K562 (cell line): Measurements from ENCODE around the gene PIK3CA. TPM values are rescaled to one million over a fixed set of nuclear protein-coding genes. Genes with fewer than 3 reads are reported as not detected.

Source experiments
- GATAD2B ChIP-seq: fragments of 450-650 bp; IDR thresholded peaks from 2 replicates; pipeline ENCODE4 v1.6.1; 2017; ENCODE audit warnings: mild to moderate bottlenecking, borderline replicate concordance
- NFIX ChIP-seq: fragments of 250-450 bp; sonication (Bioruptor Pico); IDR thresholded peaks from 2 replicates; pipeline ENCODE4 v1.4.0; 2020; ENCODE audit warnings: low read depth, mild to moderate bottlenecking, moderate library complexity
- TRIM24 ChIP-seq, 2 experiments: fragments of 450-650 bp; IDR thresholded peaks; 2 replicates each; pipeline ENCODE4 v1.6.1; 2016
- YY1 ChIP-seq, 3 experiments: IDR thresholded peaks; 2 replicates each; pipeline ENCODE4 v1.6.1; 2011; ENCODE audit warnings: low read length in 2 of 3, mild to moderate bottlenecking in 2 of 3, moderate library complexity in 2 of 3, borderline replicate concordance in 1 of 3, control low read depth in 1 of 3, low read depth in 1 of 3; ENCODE audit not compliant: insufficient read depth in 3 of 3, insufficient replicate concordance in 2 of 3, control insufficient read depth in 1 of 3, insufficient read length in 1 of 3; ENCODE audit errors: extremely low read depth in 1 of 3
- ZNF175 ChIP-seq: fragments of 200-800 bp; sonication (Bioruptor generic); IDR thresholded peaks from 2 replicates; pipeline ENCODE4 v1.6.1; 2016; ENCODE audit warnings: low read depth, mild to moderate bottlenecking, missing genetic modification characterization, missing compliant biosample characterization
- polyA plus RNA-seq, 8 experiments: library from polyadenylated mRNA; depleted of rRNA in 4 of 8; stranded (reverse) in 5 of 8; unstranded in 3 of 8; fragments of >200 nt; fragmentation: Nextera tagmentation in 2 of 8; fragmentation: Illumina TruSeq in 1 of 8; extraction: Ambion mirVana in 2 of 8; extraction: Trizol in 1 of 8; gene quantifications; 2 replicates each; pipeline versions ENCODE4 v1.2.1 to v1.2.3, GENCODE V29; 2011 to 2014; ENCODE audit warnings: inconsistent platforms in 1 of 8, missing spikeins in 1 of 8
- total RNA-seq, 7 experiments: library from RNA; depleted of rRNA in 6 of 7; stranded (reverse); fragments of >200 nt in 6 of 7; fragmentation: Illumina TruSeq in 2 of 7; extraction: Trizol in 2 of 7; gene quantifications; 2 replicates each; pipeline versions ENCODE4 v1.2.1 to v1.2.3, GENCODE V29; 2011 to 2021; ENCODE audit warnings: low replicate concordance in 1 of 7
- TF ChIP-seq, protein P1 (sequence below): fragments of 450-650 bp; IDR thresholded peaks from 2 replicates; pipeline ENCODE4 v1.6.1; 2018; ENCODE audit not compliant: partially characterized antibody
- TF ChIP-seq, protein P2 (sequence below): sonication (generic); formaldehyde crosslinking; IDR thresholded peaks from 2 replicates; pipeline ENCODE4 v1.8.1; 2023; ENCODE audit warnings: mild to moderate bottlenecking, missing genetic modification reagents

PIK3CA gene
- total and polyA plus RNA-seq, 9 of the 15 experiments (the other 6 are each of a cell fraction or from before 2014, with no cell fraction given), result 3.8 to 19.4 (median 10.8) TPM

DNA sequence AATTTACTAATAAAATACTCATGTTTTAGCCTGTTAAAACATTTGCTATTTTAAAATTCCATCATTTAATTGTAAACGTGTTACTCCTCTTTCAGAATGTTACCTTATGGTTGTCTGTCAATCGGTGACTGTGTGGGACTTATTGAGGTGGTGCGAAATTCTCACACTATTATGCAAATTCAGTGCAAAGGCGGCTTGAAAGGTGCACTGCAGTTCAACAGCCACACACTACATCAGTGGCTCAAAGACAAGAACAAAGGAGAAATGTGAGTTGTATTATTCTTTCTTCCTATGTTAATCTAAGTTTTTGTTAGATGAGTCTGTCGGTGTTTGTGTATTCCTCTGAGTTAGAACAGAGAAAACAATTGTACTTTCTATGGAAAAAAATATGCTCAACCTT, 81.0 kb downstream of the PIK3CA start (continued):
- TF ChIP-seq, protein P1, sequence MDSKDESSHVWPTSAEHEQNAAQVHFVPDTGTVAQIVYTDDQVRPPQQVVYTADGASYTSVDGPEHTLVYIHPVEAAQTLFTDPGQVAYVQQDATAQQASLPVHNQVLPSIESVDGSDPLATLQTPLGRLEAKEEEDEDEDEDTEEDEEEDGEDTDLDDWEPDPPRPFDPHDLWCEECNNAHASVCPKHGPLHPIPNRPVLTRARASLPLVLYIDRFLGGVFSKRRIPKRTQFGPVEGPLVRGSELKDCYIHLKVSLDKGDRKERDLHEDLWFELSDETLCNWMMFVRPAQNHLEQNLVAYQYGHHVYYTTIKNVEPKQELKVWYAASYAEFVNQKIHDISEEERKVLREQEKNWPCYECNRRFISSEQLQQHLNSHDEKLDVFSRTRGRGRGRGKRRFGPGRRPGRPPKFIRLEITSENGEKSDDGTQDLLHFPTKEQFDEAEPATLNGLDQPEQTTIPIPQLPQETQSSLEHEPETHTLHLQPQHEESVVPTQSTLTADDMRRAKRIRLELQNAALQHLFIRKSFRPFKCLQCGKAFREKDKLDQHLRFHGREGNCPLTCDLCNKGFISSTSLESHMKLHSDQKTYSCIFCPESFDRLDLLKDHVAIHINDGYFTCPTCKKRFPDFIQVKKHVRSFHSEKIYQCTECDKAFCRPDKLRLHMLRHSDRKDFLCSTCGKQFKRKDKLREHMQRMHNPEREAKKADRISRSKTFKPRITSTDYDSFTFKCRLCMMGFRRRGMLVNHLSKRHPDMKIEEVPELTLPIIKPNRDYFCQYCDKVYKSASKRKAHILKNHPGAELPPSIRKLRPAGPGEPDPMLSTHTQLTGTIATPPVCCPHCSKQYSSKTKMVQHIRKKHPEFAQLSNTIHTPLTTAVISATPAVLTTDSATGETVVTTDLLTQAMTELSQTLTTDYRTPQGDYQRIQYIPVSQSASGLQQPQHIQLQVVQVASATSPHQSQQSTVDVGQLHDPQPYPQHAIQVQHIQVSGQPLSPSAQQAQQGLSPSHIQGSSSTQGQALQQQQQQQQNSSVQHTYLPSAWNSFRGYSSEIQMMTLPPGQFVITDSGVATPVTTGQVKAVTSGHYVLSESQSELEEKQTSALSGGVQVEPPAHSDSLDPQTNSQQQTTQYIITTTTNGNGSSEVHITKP, result no peak
- TF ChIP-seq YY1 (IDR thresholded peaks at IDR 0.05; ENCODE audit: borderline replicate concordance in 1 of 3, control insufficient read depth in 1 of 3, extremely low read depth in 1 of 3, insufficient read depth in 3 of 3, insufficient read length in 1 of 3, insufficient replicate concordance in 2 of 3, low read depth in 1 of 3, low read length in 2 of 3), result no peak
- no peak for TF ChIP-seq ZNF175 (CRISPR knock-in tag)
- no peak for TF ChIP-seq NFIX (CRISPR knock-in tag)
- TF ChIP-seq, protein P2, sequence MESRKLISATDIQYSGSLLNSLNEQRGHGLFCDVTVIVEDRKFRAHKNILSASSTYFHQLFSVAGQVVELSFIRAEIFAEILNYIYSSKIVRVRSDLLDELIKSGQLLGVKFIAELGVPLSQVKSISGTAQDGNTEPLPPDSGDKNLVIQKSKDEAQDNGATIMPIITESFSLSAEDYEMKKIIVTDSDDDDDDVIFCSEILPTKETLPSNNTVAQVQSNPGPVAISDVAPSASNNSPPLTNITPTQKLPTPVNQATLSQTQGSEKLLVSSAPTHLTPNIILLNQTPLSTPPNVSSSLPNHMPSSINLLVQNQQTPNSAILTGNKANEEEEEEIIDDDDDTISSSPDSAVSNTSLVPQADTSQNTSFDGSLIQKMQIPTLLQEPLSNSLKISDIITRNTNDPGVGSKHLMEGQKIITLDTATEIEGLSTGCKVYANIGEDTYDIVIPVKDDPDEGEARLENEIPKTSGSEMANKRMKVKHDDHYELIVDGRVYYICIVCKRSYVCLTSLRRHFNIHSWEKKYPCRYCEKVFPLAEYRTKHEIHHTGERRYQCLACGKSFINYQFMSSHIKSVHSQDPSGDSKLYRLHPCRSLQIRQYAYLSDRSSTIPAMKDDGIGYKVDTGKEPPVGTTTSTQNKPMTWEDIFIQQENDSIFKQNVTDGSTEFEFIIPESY (CRISPR knock-in tag), result no peak
- no peak for TF ChIP-seq GATAD2B
- no peak for TF ChIP-seq TRIM24 (IDR thresholded peaks at IDR 0.05)
